GM12878 (cell line): Measurements from ENCODE around the gene EDNRA.

Experiments
- ATF2 ChIP-seq: IDR thresholded peaks from 2 replicates; pipeline ENCODE4 v1.6.1; 2012; ENCODE audit warnings: low read length, inconsistent platforms
- CTCF ChIP-seq, 3 experiments: IDR thresholded peaks in 2 of 3; conservative IDR thresholded peaks in 1 of 3; 2 replicates each; pipeline ENCODE4 v1.5.1; 2011; ENCODE audit warnings: low read depth in 3 of 3, low read length in 3 of 3, mild to moderate bottlenecking in 3 of 3, control low read depth in 2 of 3, moderate library complexity in 2 of 3, inconsistent platforms in 1 of 3, mixed read lengths in 1 of 3; ENCODE audit not compliant: control insufficient read depth in 2 of 3, insufficient read depth in 1 of 3; ENCODE audit errors: extremely low read depth in 1 of 3
- RAD21 ChIP-seq: IDR thresholded peaks from 2 replicates; pipeline ENCODE4 v1.6.1; 2011; ENCODE audit warnings: mild to moderate bottlenecking, low read depth, low read length, moderate library complexity; ENCODE audit not compliant: insufficient read depth

DNA sequence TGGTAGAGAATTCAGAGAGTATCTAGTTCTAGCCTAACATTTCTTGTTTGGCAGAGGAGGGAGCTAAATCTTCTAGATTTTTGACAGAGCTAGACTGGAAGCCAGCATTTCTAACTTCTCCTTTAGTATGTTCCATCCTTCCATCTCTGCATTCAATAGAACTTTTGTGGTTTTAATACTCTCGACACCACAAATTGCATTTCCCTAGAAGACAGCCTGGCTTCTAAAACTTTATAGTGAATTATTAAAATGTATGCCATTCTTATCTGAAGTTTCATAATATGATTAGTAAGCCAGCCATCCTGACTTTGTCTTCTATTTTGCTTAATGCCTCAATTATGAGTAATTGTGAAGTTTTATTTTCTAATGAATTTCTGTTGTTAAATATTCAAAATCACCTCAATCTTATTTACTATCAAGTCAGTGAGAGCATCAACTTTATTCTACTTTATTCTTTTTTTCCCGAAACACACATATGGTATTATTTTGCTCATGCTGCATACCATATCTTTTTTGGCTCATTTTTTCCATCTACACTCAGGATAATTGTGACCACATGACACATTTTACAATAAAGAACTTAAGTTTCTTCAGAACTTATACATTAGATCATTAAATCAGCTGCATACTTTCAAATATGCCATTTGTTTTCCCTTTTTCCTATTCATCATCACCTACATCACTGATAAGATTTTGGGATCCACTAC lies 30.2 kb downstream of the EDNRA start:
- TF ChIP-seq RAD21 = no peak
- no peak for TF ChIP-seq CTCF (IDR thresholded peaks at IDR 0.05 in 2 of 3, conservative IDR thresholded peaks at IDR 0.05 in 1 of 3; ENCODE audit: control insufficient read depth in 2 of 3, extremely low read depth in 1 of 3, insufficient read depth in 1 of 3, low read depth in 3 of 3, low read length in 3 of 3)
- TF ChIP-seq ATF2 = no peak
